H9 (cell line): Measurements from ENCODE around the gene PAPOLG. TPM values are rescaled to one million over a fixed set of nuclear protein-coding genes. Genes with fewer than 3 reads are reported as not detected.

ENCODE experiments used
- DNase-seq: peaks from one replicate; pipeline ENCODE4 v3.0.0-alpha.2; 2017
- H2AFZ ChIP-seq: one replicate; pipeline ENCODE4 v1.6.1; 2013; ENCODE audit warnings: mild to moderate bottlenecking, low read length, control low read depth, moderate library complexity
- H2AK5ac ChIP-seq: 2 replicates; pipeline ENCODE4 v1.6.1; 2013; ENCODE audit warnings: low read length, control low read depth, mixed read lengths; ENCODE audit not compliant: insufficient read length
- H2BK120ac ChIP-seq: one replicate; pipeline ENCODE4 v1.6.1; 2013; ENCODE audit warnings: low read depth, mild to moderate bottlenecking, low read length, control low read depth, inconsistent platforms; ENCODE audit not compliant: poor library complexity, severe bottlenecking
- H2BK12ac ChIP-seq: 2 replicates; pipeline ENCODE4 v1.6.1; 2013; ENCODE audit warnings: low read length, control low read depth, mixed read lengths, low read depth; ENCODE audit not compliant: insufficient read length
- H2BK15ac ChIP-seq: 2 replicates; pipeline ENCODE4 v1.6.1; 2013; ENCODE audit warnings: low read depth, low read length, control low read depth
- H2BK20ac ChIP-seq: one replicate; pipeline ENCODE4 v1.6.1; 2013; ENCODE audit warnings: low read depth, mild to moderate bottlenecking, low read length, control low read depth, inconsistent platforms; ENCODE audit not compliant: poor library complexity, severe bottlenecking
- H2BK5ac ChIP-seq: 2 replicates; pipeline ENCODE4 v1.6.1; 2013; ENCODE audit warnings: low read length, control low read depth, mixed read lengths; ENCODE audit not compliant: insufficient read length
- H3K14ac ChIP-seq: 2 replicates; pipeline ENCODE4 v1.6.1; 2013; ENCODE audit warnings: low read length, control low read depth; ENCODE audit not compliant: insufficient read depth
- H3K18ac ChIP-seq: 2 replicates; pipeline ENCODE4 v1.6.1; 2013; ENCODE audit warnings: low read depth, mild to moderate bottlenecking, mixed read lengths, low read length, control low read depth; ENCODE audit not compliant: insufficient read length
- H3K23ac ChIP-seq: 2 replicates; pipeline ENCODE4 v1.6.1; 2013; ENCODE audit warnings: low read length, control low read depth, mixed read lengths, low read depth; ENCODE audit not compliant: insufficient read length
- H3K23me2 ChIP-seq: 2 replicates; pipeline ENCODE4 v1.6.1; 2013; ENCODE audit warnings: low read depth, mild to moderate bottlenecking, mixed read lengths, low read length, control low read depth; ENCODE audit not compliant: insufficient read length, poor library complexity, severe bottlenecking
- H3K27ac ChIP-seq: 2 replicates; pipeline ENCODE4 v1.5.1; 2013; ENCODE audit warnings: low read length, control low read depth, mixed read lengths, low read depth; ENCODE audit not compliant: insufficient read length
- H3K27me3 ChIP-seq: 2 replicates; pipeline ENCODE4 v1.6.1; 2013; ENCODE audit warnings: low read length, control low read depth, inconsistent platforms; ENCODE audit not compliant: insufficient read depth
- H3K4ac ChIP-seq: 2 replicates; pipeline ENCODE4 v1.6.1; 2013; ENCODE audit warnings: low read depth, mild to moderate bottlenecking, control low read depth, inconsistent platforms, low read length, moderate library complexity
- H3K4me1 ChIP-seq: 2 replicates; pipeline ENCODE4 v1.6.1; 2013; ENCODE audit warnings: low read length, control low read depth, inconsistent platforms; ENCODE audit not compliant: insufficient read depth
- H3K4me2 ChIP-seq: 2 replicates; pipeline ENCODE4 v1.6.1; 2013; ENCODE audit warnings: low read length, control low read depth, mixed read lengths; ENCODE audit not compliant: insufficient read length, insufficient read depth
- H3K56ac ChIP-seq: 2 replicates; pipeline ENCODE4 v1.6.1; 2013; ENCODE audit warnings: low read depth, mild to moderate bottlenecking, mixed read lengths, low read length, control low read depth; ENCODE audit not compliant: insufficient read length
- H3K79me1 ChIP-seq: 2 replicates; pipeline ENCODE4 v1.6.1; 2013; ENCODE audit warnings: low read depth, mild to moderate bottlenecking, moderate library complexity, low read length, control low read depth, inconsistent platforms; ENCODE audit not compliant: insufficient read depth, poor library complexity, severe bottlenecking
- H3K79me2 ChIP-seq: 2 replicates; pipeline ENCODE4 v1.6.1; 2013; ENCODE audit warnings: low read length, control low read depth, inconsistent platforms; ENCODE audit not compliant: insufficient read depth
- H3K9ac ChIP-seq: 2 replicates; pipeline ENCODE4 v1.6.1; 2013; ENCODE audit warnings: low read length, control low read depth, mixed read lengths; ENCODE audit not compliant: insufficient read length; ENCODE audit errors: extremely low read depth
- H3K9me3 ChIP-seq: one replicate; pipeline ENCODE4 v1.6.1; 2013; ENCODE audit warnings: low read depth, low read length, inconsistent platforms; ENCODE audit not compliant: control insufficient read depth
- H3T11ph ChIP-seq: one replicate; pipeline ENCODE4 v1.6.1; 2013; ENCODE audit warnings: mild to moderate bottlenecking, low read length, control low read depth, inconsistent platforms
- H4K20me1 ChIP-seq: one replicate; pipeline ENCODE4 v1.6.1; 2013; ENCODE audit not compliant: control insufficient read depth, insufficient read length, insufficient read depth
- H4K5ac ChIP-seq: 2 replicates; pipeline ENCODE4 v1.6.1; 2013; ENCODE audit warnings: low read depth, mild to moderate bottlenecking, mixed read lengths, low read length, control low read depth; ENCODE audit not compliant: insufficient read length
- H4K8ac ChIP-seq: replicated peaks from 2 replicates; pipeline ENCODE4 v1.6.1; 2013; ENCODE audit warnings: low read length, control low read depth, mixed read lengths, low read depth; ENCODE audit not compliant: insufficient read length
- H4K91ac ChIP-seq: 2 replicates; pipeline ENCODE4 v1.6.1; 2013; ENCODE audit warnings: low read depth, mild to moderate bottlenecking, moderate library complexity, mixed read lengths, low read length, control low read depth; ENCODE audit not compliant: insufficient read length
- H3K27ac Mint-ChIP-seq, 3 experiments: 2 replicates in 2 of 3; 3 replicates in 1 of 3; pipeline ENCODE4 v1.8.0; 2020 to 2021; ENCODE audit warnings: mixed read lengths in 3 of 3, mild to moderate bottlenecking in 1 of 3, moderate library complexity in 1 of 3
- H3K27me3 Mint-ChIP-seq: 2 replicates; pipeline ENCODE4 v1.8.0; 2021; ENCODE audit warnings: low read depth, mild to moderate bottlenecking, moderate library complexity, mixed read lengths
- H3K36me3 Mint-ChIP-seq, 3 experiments: 2 replicates in 2 of 3; 3 replicates in 1 of 3; pipeline ENCODE4 v1.8.0; 2020 to 2021; ENCODE audit warnings: low read depth in 3 of 3, mixed read lengths in 3 of 3; ENCODE audit not compliant: insufficient read depth in 1 of 3
- H3K4me1 Mint-ChIP-seq, 2 experiments: 2 replicates each; pipeline ENCODE4 v1.8.0; 2020; ENCODE audit warnings: mixed read lengths in 2 of 2
- H3K4me3 Mint-ChIP-seq, 2 experiments: 2 replicates in 1 of 2; 3 replicates in 1 of 2; pipeline ENCODE4 v1.8.0; 2020 to 2021; ENCODE audit warnings: mild to moderate bottlenecking in 2 of 2, mixed read lengths in 2 of 2, moderate library complexity in 1 of 2
- H3K9me3 Mint-ChIP-seq, 2 experiments: 2 replicates in 1 of 2; 3 replicates in 1 of 2; pipeline ENCODE4 v1.8.0; 2020; ENCODE audit warnings: mild to moderate bottlenecking in 2 of 2, mixed read lengths in 2 of 2, moderate library complexity in 1 of 2
- WGBS: extraction: QIAGEN DNeasy Blood & Tissue Kit; methylation state at CpG from one replicate; pipeline ENCODE4 v1.1.7; 2013; ENCODE audit warnings: missing lambda C conversion rate, low lambda C conversion rate, mixed read lengths; ENCODE audit not compliant: insufficient read length; ENCODE audit errors: extremely low coverage; 5-methylcytosine and 5-hydroxymethylcytosine counted together
- total RNA-seq: library from RNA; stranded (reverse); gene quantifications from 2 replicates; pipeline ENCODE4 v1.2.1, GENCODE V29; 2021
- TF ChIP-seq, protein P1 (sequence below): fragments of 200-600 bp; sonication (generic); conservative IDR thresholded peaks from 3 replicates; pipeline ENCODE4 v1.8.0; 2021; ENCODE audit warnings: antibody characterized with exemption, mild to moderate bottlenecking

The PAPOLG gene
- total RNA-seq, 1 experiment from 2014 or later, result 19.2 TPM

DNA sequence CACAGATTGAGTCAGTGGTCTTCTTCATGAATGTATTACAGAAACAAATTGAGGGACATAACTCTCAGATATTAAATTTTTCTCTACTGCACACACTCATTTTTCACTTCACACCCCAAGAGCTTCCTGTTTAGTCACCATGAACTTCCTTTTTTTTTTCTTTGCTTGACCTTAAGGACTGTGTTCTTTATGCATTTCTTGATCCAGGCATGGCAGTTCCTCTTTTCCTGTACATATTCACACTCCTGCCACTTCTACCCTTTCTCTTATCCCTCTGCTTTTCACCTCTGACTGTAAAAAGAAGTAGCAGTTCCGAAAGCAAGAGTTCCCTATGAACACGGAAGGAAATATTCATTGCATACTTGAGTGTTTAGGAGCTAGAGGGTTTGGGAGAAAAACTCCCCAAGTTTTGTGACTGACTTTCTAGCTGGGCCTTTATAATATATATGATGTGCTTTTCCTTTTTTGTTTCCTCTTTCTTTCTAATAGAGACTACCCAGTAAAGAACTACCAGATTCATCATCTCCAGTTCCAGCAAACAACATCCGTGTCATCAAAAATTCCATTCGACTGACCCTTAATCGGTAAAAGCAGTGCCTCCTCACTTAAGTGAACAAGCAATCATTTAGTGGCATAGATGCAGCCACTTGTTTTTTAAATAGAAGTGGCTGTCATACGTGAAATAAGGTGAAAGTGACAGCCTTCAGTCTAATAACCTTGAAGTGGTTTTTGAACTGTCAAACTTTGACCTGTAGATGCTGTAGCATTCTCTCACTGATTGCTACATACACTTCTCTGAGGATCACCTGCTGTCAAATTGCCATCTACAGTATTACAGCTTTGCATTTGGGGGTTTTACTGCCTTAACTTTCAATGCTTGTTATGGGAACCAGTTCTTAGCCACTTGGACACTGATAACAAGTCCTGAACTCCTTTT is 40.8 kb downstream of the PAPOLG start:
- Histone ChIP-seq H2AFZ (no peak overlapping the region), H3K27me3 (no peaks in the 10 kb centered on the region), H2AK5ac (no peak overlapping the region), H3K9ac (no peak overlapping the region), H4K5ac (no peak overlapping the region), H3K79me1 (no peaks in the 10 kb centered on the region), H3K9me3 (no peaks in the 10 kb centered on the region), H2BK15ac (no peak overlapping the region), H3K4me1 (no peaks in the 10 kb centered on the region), H2BK120ac (no peak overlapping the region), H2BK12ac (no peak overlapping the region), H3K18ac (no peak overlapping the region), H4K91ac (no peak overlapping the region), H4K8ac (no peak overlapping the region), H3T11ph (no peak overlapping the region), H3K23me2 (no peaks in the 10 kb centered on the region), H3K23ac (no peak overlapping the region), H3K14ac (no peak overlapping the region), H4K20me1 (no peaks in the 10 kb centered on the region), H3K27ac (no peak overlapping the region), H3K79me2 (no peaks in the 10 kb centered on the region), H2BK20ac (no peak overlapping the region), H3K4me2 (no peak overlapping the region), H3K4ac (no peak overlapping the region), H3K56ac (no peak overlapping the region), H2BK5ac (no peak overlapping the region)
- Mint-ChIP-seq H3K27me3 (no peaks in the 10 kb centered on the region), H3K9me3 (no peaks in the 10 kb centered on the region), H3K36me3 (peaks cover 23 to 66% (median 55%) of the 10 kb centered on the region in 3 experiments), H3K4me3 (no peak overlapping the region), H3K4me1 (no peaks in the 10 kb centered on the region), H3K27ac (peak overlapping the region in 1 of 3 experiments; percentile 25; a peak in 1 of 7 replicates)
- TF ChIP-seq, protein P1, sequence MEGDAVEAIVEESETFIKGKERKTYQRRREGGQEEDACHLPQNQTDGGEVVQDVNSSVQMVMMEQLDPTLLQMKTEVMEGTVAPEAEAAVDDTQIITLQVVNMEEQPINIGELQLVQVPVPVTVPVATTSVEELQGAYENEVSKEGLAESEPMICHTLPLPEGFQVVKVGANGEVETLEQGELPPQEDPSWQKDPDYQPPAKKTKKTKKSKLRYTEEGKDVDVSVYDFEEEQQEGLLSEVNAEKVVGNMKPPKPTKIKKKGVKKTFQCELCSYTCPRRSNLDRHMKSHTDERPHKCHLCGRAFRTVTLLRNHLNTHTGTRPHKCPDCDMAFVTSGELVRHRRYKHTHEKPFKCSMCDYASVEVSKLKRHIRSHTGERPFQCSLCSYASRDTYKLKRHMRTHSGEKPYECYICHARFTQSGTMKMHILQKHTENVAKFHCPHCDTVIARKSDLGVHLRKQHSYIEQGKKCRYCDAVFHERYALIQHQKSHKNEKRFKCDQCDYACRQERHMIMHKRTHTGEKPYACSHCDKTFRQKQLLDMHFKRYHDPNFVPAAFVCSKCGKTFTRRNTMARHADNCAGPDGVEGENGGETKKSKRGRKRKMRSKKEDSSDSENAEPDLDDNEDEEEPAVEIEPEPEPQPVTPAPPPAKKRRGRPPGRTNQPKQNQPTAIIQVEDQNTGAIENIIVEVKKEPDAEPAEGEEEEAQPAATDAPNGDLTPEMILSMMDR, result no peak
- WGBS, result no CpG with 5 or more reads among the region's 6 CpGs
- DNase-seq, result no peak
